Type B pancreatic cell (in vitro differentiated cells): ENCODE measurements around the gene AP4M1. TPM values are rescaled to one million over a fixed set of nuclear protein-coding genes. Genes with fewer than 3 reads are reported as not detected.

ENCODE experiments used
- DNase-seq: peaks from one replicate; pipeline ENCODE4 v3.0.0; 2021; ENCODE audit warnings: mixed read lengths; ENCODE audit not compliant: unreplicated experiment; ENCODE audit errors: extremely low spot score
- H3K27ac Mint-ChIP-seq: 2 replicates; pipeline ENCODE4 v1.8.0; 2021; ENCODE audit warnings: mild to moderate bottlenecking, mixed read lengths
- H3K27me3 Mint-ChIP-seq: 2 replicates; pipeline ENCODE4 v1.8.0; 2021; ENCODE audit warnings: mixed read lengths
- H3K36me3 Mint-ChIP-seq: 2 replicates; pipeline ENCODE4 v1.8.0; 2021; ENCODE audit warnings: mixed read lengths
- H3K4me1 Mint-ChIP-seq: one replicate; pipeline ENCODE4 v1.8.0; 2021; ENCODE audit warnings: mixed read lengths; ENCODE audit not compliant: unreplicated experiment
- H3K4me3 Mint-ChIP-seq: 2 replicates; pipeline ENCODE4 v1.8.0; 2021; ENCODE audit warnings: mild to moderate bottlenecking, mixed read lengths
- H3K9me3 Mint-ChIP-seq: 2 replicates; pipeline ENCODE4 v1.8.0; 2021; ENCODE audit warnings: mixed read lengths
- total RNA-seq: library from RNA; stranded (reverse); gene quantifications from 2 replicates; pipeline ENCODE4 v1.2.1, GENCODE V29; 2021; ENCODE audit warnings: low replicate concordance
- TF ChIP-seq, protein P1 (sequence below): fragments of 200-600 bp; sonication (generic); conservative IDR thresholded peaks from 2 replicates; pipeline ENCODE4 v1.5.0; 2021; ENCODE audit warnings: antibody characterized with exemption, mild to moderate bottlenecking

The AP4M1 gene
- total RNA-seq, 1 donor from 2014 or later = 28.5 TPM

DNA sequence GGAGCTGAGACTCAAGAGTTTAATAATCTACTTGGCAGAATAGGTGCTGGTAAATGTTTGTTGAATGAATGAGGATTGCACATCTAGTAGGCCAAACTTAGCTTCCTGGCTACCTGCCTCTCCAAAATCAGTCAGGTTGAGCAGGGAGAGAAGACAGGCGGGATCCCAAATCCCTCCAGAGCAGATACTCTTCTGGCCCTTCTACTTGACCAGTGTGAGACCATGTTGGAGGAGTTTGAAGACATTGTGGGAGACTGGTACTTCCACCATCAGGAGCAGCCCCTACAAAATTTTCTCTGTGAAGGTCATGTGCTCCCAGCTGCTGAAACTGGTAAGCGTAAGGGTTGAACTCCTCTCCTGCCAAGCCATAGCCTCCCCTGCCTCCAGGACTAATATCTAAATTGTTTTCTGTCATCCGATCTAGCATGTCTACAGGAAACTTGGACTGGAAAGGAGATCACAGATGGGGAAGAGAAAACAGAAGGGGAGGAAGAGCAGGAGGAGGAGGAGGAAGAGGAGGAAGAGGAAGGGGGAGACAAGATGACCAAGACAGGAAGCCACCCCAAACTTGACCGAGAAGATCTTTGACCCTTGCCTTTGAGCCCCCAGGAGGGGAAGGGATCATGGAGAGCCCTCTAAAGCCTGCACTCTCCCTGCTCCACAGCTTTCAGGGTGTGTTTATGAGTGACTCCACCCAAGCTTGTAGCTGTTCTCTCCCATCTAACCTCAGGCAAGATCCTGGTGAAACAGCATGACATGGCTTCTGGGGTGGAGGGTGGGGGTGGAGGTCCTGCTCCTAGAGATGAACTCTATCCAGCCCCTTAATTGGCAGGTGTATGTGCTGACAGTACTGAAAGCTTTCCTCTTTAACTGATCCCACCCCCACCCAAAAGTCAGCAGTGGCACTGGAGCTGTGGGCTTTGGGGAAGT lies 23.1 kb downstream of the AP4M1 start:
- Mint-ChIP-seq H3K9me3 (no peaks in the 10 kb centered on the region), H3K4me3 (peak overlapping the region; percentile 100), H3K36me3 (no peaks in the 10 kb centered on the region), H3K27ac (peak overlapping the region; percentile 39), H3K27me3 (no peaks in the 10 kb centered on the region), H3K4me1 (peaks cover 23% of the 10 kb centered on the region)
- TF ChIP-seq, protein P1, sequence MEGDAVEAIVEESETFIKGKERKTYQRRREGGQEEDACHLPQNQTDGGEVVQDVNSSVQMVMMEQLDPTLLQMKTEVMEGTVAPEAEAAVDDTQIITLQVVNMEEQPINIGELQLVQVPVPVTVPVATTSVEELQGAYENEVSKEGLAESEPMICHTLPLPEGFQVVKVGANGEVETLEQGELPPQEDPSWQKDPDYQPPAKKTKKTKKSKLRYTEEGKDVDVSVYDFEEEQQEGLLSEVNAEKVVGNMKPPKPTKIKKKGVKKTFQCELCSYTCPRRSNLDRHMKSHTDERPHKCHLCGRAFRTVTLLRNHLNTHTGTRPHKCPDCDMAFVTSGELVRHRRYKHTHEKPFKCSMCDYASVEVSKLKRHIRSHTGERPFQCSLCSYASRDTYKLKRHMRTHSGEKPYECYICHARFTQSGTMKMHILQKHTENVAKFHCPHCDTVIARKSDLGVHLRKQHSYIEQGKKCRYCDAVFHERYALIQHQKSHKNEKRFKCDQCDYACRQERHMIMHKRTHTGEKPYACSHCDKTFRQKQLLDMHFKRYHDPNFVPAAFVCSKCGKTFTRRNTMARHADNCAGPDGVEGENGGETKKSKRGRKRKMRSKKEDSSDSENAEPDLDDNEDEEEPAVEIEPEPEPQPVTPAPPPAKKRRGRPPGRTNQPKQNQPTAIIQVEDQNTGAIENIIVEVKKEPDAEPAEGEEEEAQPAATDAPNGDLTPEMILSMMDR = no peak
- no peak for DNase-seq

DNA sequence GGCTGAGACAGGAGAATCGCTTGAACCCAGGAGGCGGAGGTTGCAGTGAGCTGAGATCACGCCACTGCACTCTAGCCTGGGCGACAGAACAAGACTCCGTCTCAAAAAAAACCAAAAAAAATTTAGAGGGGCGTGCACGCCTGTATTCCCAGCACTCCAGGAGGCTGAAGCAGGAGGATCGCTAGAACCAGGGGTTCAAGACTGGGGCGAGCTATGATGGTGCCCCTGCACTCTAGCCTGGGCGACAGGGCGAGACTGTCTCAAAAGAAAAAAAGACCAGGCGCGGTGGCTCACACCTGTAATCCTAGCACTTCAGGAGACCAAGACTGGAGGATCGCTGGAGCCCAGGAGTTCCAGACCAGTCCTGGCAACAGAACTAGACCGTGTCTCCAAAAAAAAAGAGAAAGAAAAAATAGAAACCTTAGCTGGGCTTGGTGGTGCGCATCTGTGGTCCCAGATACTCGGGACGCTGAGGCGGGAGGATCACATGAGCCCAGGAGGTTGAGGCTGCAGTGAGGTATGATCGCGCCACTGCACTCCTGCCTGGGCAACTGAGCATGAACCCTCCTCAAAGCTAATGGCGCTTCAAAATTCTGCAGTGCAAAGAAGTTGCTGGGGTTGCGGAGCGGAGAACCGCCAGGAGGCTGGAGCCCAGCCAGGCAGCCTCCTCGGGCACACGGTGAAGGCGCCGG lies 24.9 kb downstream of the AP4M1 start:
- peaks cover 17% of the 10 kb centered on the region for H3K4me1 Mint-ChIP-seq
- H3K27ac Mint-ChIP-seq = peak overlapping the region; percentile 100
- H3K27me3 Mint-ChIP-seq = no peaks in the 10 kb centered on the region
- TF ChIP-seq, protein P1 = peak; percentile 23
- H3K36me3 Mint-ChIP-seq = no peaks in the 10 kb centered on the region
- H3K9me3 Mint-ChIP-seq = no peaks in the 10 kb centered on the region
- DNase-seq = no peak
- peak overlapping the region; percentile 100 for H3K4me3 Mint-ChIP-seq

- TF ChIP-seq, protein P1 = no peak
- H3K9me3 Mint-ChIP-seq = no peaks in the 10 kb centered on the region
- H3K4me1 Mint-ChIP-seq = peaks cover 17% of the 10 kb centered on the region
- no peaks in the 10 kb centered on the region for H3K36me3 Mint-ChIP-seq
- no peaks in the 10 kb centered on the region for H3K27me3 Mint-ChIP-seq
- H3K4me3 Mint-ChIP-seq = peak within 1 kb of the TSS; percentile 100
- peak; percentile 92 for DNase-seq
- peak within 1 kb of the TSS; percentile 100 for H3K27ac Mint-ChIP-seq
These were observed 25.8 kb downstream of the AP4M1 start, which contains the start of gene MBLAC1 for GRCh38 chr7:100126931-100127865. Gene MBLAC1, plus strand, starts transcription at chr7:100126967. Its CDS starts 429 bp downstream, at chr7:100127396.

- TF ChIP-seq, protein P1 = no peak
- H3K27me3 Mint-ChIP-seq = no peaks in the 10 kb centered on the region
- DNase-seq = no peak
- no peaks in the 10 kb centered on the region for H3K36me3 Mint-ChIP-seq
- H3K4me1 Mint-ChIP-seq = peaks cover 24% of the 10 kb centered on the region
- no peaks in the 10 kb centered on the region for H3K9me3 Mint-ChIP-seq
- H3K27ac Mint-ChIP-seq = peak overlapping the region; percentile 80
- peak overlapping the region; percentile 84 for H3K4me3 Mint-ChIP-seq
These were observed 26.6 kb downstream of the AP4M1 start for GRCh38 chr7:100127866-100128636.
